GM21529 (cell line): ENCODE data around the gene SMG1.
"Not testable (repeated sequence)": the region's sequence is repeated elsewhere in the genome, so short reads cannot be mapped to it uniquely, and the experiment has no call there.

Source experiments
- ATAC-seq: cut with Tn5 transposase; IDR thresholded peaks from one replicate; pipeline ENCODE4 v1.9.1; 2021; ENCODE audit not compliant: unreplicated experiment

Gene SMG1

GRCh38 chr16:18772171-18772570 lies 154.0 kb downstream of the SMG1 start:
- not testable (repeated sequence) for ATAC-seq

- ATAC-seq, result not testable (repeated sequence)
Measured at GRCh38 chr16:18770336-18770962, 155.8 kb downstream of the SMG1 start.

- ATAC-seq, result not testable (repeated sequence)
Measured at GRCh38 chr16:18767217-18767616, 159.0 kb downstream of the SMG1 start.

- ATAC-seq, result peak; percentile 51
Measured at GRCh38 chr16:18762713-18763112, 163.5 kb downstream of the SMG1 start.

GRCh38 chr16:18759598-18760520 lies 166.3 kb downstream of the SMG1 start:
- not testable (repeated sequence) for ATAC-seq

- ATAC-seq, result peak; percentile 52
Measured at GRCh38 chr16:18757960-18758660, 168.1 kb downstream of the SMG1 start.

- not testable (repeated sequence) for ATAC-seq
Measured at GRCh38 chr16:18756639-18757038, 169.6 kb downstream of the SMG1 start.
